ENCODE measurements around the gene PRM3. TPM values are rescaled to one million over a fixed set of nuclear protein-coding genes. Genes with fewer than 3 reads are reported as not detected.
A peak's percentile ranks its signal among the peaks of the same experiment; 100 is the strongest.

The PRM3 gene
- total and polyA plus RNA-seq, 2 of the 8 experiments (the other 6 are each of a cell fraction or from before 2014, with no cell fraction given) = not detected

- peak in 1 of 3 experiments; percentile 7; a peak in 1 of 4 replicates for TF ChIP-seq CTCF (IDR thresholded peaks at IDR 0.05; ENCODE audit: control extremely low read depth in 1 of 3, insufficient read depth in 1 of 3, low read depth in 1 of 3, low read length in 3 of 3)
- no peak for TF ChIP-seq EGR1 (IDR thresholded peaks at IDR 0.05; ENCODE audit: borderline replicate concordance, low read depth, low read length)
- TF ChIP-seq NRF1 (IDR thresholded peaks at IDR 0.05; ENCODE audit: low read depth, low read length) = 0 out of 2 replicates have a peak, but pooled peaks have one; percentile 3
- no peak for TF ChIP-seq MAFK (IDR thresholded peaks at IDR 0.05; ENCODE audit: low read depth, low read length)
- TF ChIP-seq TBP (IDR thresholded peaks at IDR 0.05; ENCODE audit: low read depth, low read length) = no peak
- no peak for TF ChIP-seq RNF2 (IDR thresholded peaks at IDR 0.05; ENCODE audit: borderline replicate concordance, low read depth, low read length, missing control alignments, poor library complexity, severe bottlenecking)
- TF ChIP-seq POLR2A (IDR thresholded peaks at IDR 0.05; ENCODE audit: control extremely low read depth in 1 of 2, low read depth in 2 of 2, low read length in 2 of 2) = no peak
- no peak for TF ChIP-seq CTBP2 (IDR thresholded peaks at IDR 0.05; ENCODE audit: borderline replicate concordance, insufficient read depth, insufficient read length, low read length)
- TF ChIP-seq ATF3 (IDR thresholded peaks at IDR 0.05; ENCODE audit: insufficient read depth, low read depth, low read length) = no peak
- no peak for TF ChIP-seq SIRT6 (IDR thresholded peaks at IDR 0.05; ENCODE audit: low read length)
- no peak for TF ChIP-seq HDAC6 (IDR thresholded peaks at IDR 0.05; ENCODE audit: low read depth, low read length)
- no peak for TF ChIP-seq SAP30 (IDR thresholded peaks at IDR 0.05; ENCODE audit: insufficient read depth, insufficient replicate concordance, low read length)
- TF ChIP-seq JUND (IDR thresholded peaks at IDR 0.05; ENCODE audit: low read length) = no peak
- TF ChIP-seq TAF1 (IDR thresholded peaks at IDR 0.05; ENCODE audit: low read depth, low read length) = no peak
- no peak for TF ChIP-seq FOSL1 (IDR thresholded peaks at IDR 0.05; ENCODE audit: insufficient read depth, low read depth, low read length)
- no peak for TF ChIP-seq KDM4A (IDR thresholded peaks at IDR 0.05; ENCODE audit: low read depth, low read length, severe bottlenecking)
These were observed 10.4 kb upstream of the PRM3 start (continued) for GRCh38 chr16:11283820-11284248.
